Ovary (tissue), 9 donors: ENCODE results near the gene SRGAP3. TPM values are rescaled to one million over a fixed set of nuclear protein-coding genes. Genes with fewer than 3 reads are reported as not detected.

Experiments used
- DNase-seq, 5 donors: peaks; one replicate each; pipeline ENCODE4 v3.0.0-alpha.2; 2019 to 2020
- H3K27ac ChIP-seq, 2 donors: fragments of 200-600 bp; one replicate each; pipeline versions ENCODE4 v1.5.1 to v1.8.0; 2019 to 2022
- H3K27me3 ChIP-seq: fragments of 200-600 bp; one replicate; pipeline ENCODE4 v1.8.0; 2022
- H3K36me3 ChIP-seq: fragments of 200-600 bp; sonication (generic); one replicate; pipeline ENCODE4 v1.5.1; 2019
- H3K4me1 ChIP-seq: one replicate; pipeline ENCODE4 v1.8.1; 2013; ENCODE audit warnings: mild to moderate bottlenecking, moderate library complexity; ENCODE audit not compliant: insufficient read depth
- H3K4me3 ChIP-seq: fragments of 200-600 bp; sonication (generic); one replicate; pipeline ENCODE4 v1.5.1; 2017
- H3K9me3 ChIP-seq, 2 donors: fragments of 200-600 bp in 1 of 2; sonication (generic) in 1 of 2; one replicate each; pipeline versions ENCODE4 v1.5.1 to v1.8.1; 2013 to 2019; ENCODE audit warnings: mild to moderate bottlenecking in 1 of 2, moderate library complexity in 1 of 2
- CTCF ChIP-seq, 3 donors: fragments of 450-650 bp in 2 of 3; fragments of 200-600 bp in 1 of 3; IDR thresholded peaks; one replicate each; pipeline versions ENCODE4 v1.5.1 to v1.8.0; 2016 to 2022; ENCODE audit warnings: antibody characterized with exemption in 3 of 3, mild to moderate bottlenecking in 1 of 3
- EP300 ChIP-seq: sonication (generic); formaldehyde crosslinking; IDR thresholded peaks from one replicate; pipeline ENCODE4 v1.6.1; 2017; ENCODE audit warnings: antibody characterized with exemption
- POLR2A ChIP-seq: fragments of 450-650 bp; IDR thresholded peaks from one replicate; pipeline ENCODE4 v1.6.1; 2017; ENCODE audit warnings: antibody characterized with exemption, mild to moderate bottlenecking, moderate library complexity
- WGBS, 3 donors: extraction: QIAGEN DNeasy Blood & Tissue Kit in 1 of 3; methylation state at CpG; one replicate each; pipeline versions ENCODE4 v1.1.5 to v1.1.7; 2013 to 2017; 5-methylcytosine and 5-hydroxymethylcytosine counted together
- intact Hi-C, 4 donors: fragments of 100-400 bp; cut with DNase I; formaldehyde crosslinking; loops; one replicate each; pipeline versions ENCODE4 v1.11.0 to v1.15.1; 2022 to 2023
- polyA plus RNA-seq, 2 donors: library from polyadenylated mRNA; stranded (reverse); fragments of 200-250 nt in 1 of 2; fragments of 350-450 nt in 1 of 2; fragmentation: Illumina TruSeq in 1 of 2; extraction: RNeasy Lipid Tissue Mini Kit (QIAGEN cat#74804) in 1 of 2; gene quantifications; one replicate each; pipeline ENCODE4 v1.2.3, GENCODE V29; 2013 to 2014
- total RNA-seq, 7 donors: library from RNA; depleted of rRNA in 2 of 7; stranded (reverse); fragments of >200 nt in 2 of 7; fragmentation: NEBNext Ultra II Directional in 3 of 7; extraction: Animal tissue kit (Norgen Biotek cat#: 25700) in 3 of 7; gene quantifications; one replicate each; pipeline versions ENCODE4 v1.1.0 to v1.2.4, GENCODE V29; 2016 to 2023
- donor health status: DM: no; HTN: no; CAD: no; lungs with moderate emphysema.
- donor health status: DM: no; HTN: no; CAD: no.
- donor health status: Bipolar disorder and iron deficiency.
- donor health status: DM: yes; HTN: yes; CAD: no.
- donor health status: DM: no; HTN: no; CAD: no.
- donor health status: DM: yes; HTN: yes; CAD: no.

Gene SRGAP3
- total and polyA plus RNA-seq, 9 donors, result 2.1 to 36.8 (median 13.1) TPM

GRCh38 chr3:9257092-9257491, 7.6 kb upstream of the SRGAP3 start:
- Histone ChIP-seq H3K36me3 (no peaks in the 10 kb centered on the region), H3K4me3 (no peak overlapping the region), H3K27me3 (no peaks in the 10 kb centered on the region), H3K4me1 (no peaks in the 10 kb centered on the region), H3K27ac (no peak overlapping the region), H3K9me3 (no peaks in the 10 kb centered on the region)
- 93 to 97% (median 97%) methylated on average over 2 of the region's 2 CpGs for WGBS, 3 donors
- intact Hi-C loops, result no loop called here
- DNase-seq, result no peak
- TF ChIP-seq CTCF (IDR thresholded peaks at IDR 0.05), result no peak
- TF ChIP-seq POLR2A, result no peak
- no peak for TF ChIP-seq EP300

- 85 to 90% (median 87%) methylated on average over 4 of the region's 4 CpGs for WGBS, 3 donors
Measured at GRCh38 chr3:9255976-9256375, 6.5 kb upstream of the SRGAP3 start.

GRCh38 chr3:9254764-9255163, 5.3 kb upstream of the SRGAP3 start:
- Histone ChIP-seq H3K4me1 (peaks cover 2% of the 10 kb centered on the region), H3K4me3 (no peak overlapping the region), H3K27ac (no peak overlapping the region), H3K9me3 (no peaks in the 10 kb centered on the region), H3K36me3 (no peaks in the 10 kb centered on the region), H3K27me3 (no peaks in the 10 kb centered on the region)
- intact Hi-C loops, result no loop called here
- TF ChIP-seq CTCF (IDR thresholded peaks at IDR 0.05) (no peak), POLR2A (no peak), EP300 (no peak)
- WGBS, 3 donors, result 61 to 78% (median 70%) methylated on average over 1 of the region's 1 CpG
- no peak for DNase-seq

More at GRCh38 chr3:9255976-9256375, 6.5 kb upstream of the SRGAP3 start:
- H3K4me3 ChIP-seq, result no peak overlapping the region
- no peaks in the 10 kb centered on the region for H3K27me3 ChIP-seq
- H3K27ac ChIP-seq, result no peak overlapping the region
- intact Hi-C loops, result no loop called here
- no peaks in the 10 kb centered on the region for H3K36me3 ChIP-seq
- DNase-seq, result no peak
- H3K4me1 ChIP-seq, result no peaks in the 10 kb centered on the region
- no peak for TF ChIP-seq EP300
- no peak for TF ChIP-seq CTCF (IDR thresholded peaks at IDR 0.05)
- no peak for TF ChIP-seq POLR2A
- H3K9me3 ChIP-seq, result no peaks in the 10 kb centered on the region

- Histone ChIP-seq H3K27ac (no peak overlapping the region), H3K9me3 (no peaks in the 10 kb centered on the region), H3K27me3 (no peaks in the 10 kb centered on the region), H3K4me1 (peaks cover 2% of the 10 kb centered on the region), H3K36me3 (no peaks in the 10 kb centered on the region), H3K4me3 (no peak overlapping the region)
- TF ChIP-seq EP300 (no peak), CTCF (IDR thresholded peaks at IDR 0.05) (no peak), POLR2A (no peak)
- WGBS, 3 donors, result 24 to 37% (median 25%) methylated on average over 7 of the region's 7 CpGs
- intact Hi-C loops, result no loop called here
- no peak for DNase-seq
Measured at GRCh38 chr3:9253327-9253726, 3.9 kb upstream of the SRGAP3 start.
